HG03565 (cell line): Measurements from ENCODE around the gene MYRFL.
A peak's percentile ranks its signal among the peaks of the same experiment; 100 is the strongest.

Experiments
- ATAC-seq: cut with Tn5 transposase; IDR thresholded peaks from one replicate; pipeline ENCODE4 v1.9.1; 2021; ENCODE audit warnings: mild to moderate bottlenecking, moderate library complexity; ENCODE audit not compliant: unreplicated experiment

Gene MYRFL

GRCh38 chr12:69896653-69897381 is 71.8 kb downstream of the MYRFL start:
- ATAC-seq = no peak

- ATAC-seq = no peak
Observed at GRCh38 chr12:69897744-69898143, 72.7 kb downstream of the MYRFL start.

GRCh38 chr12:69898236-69898635 is 73.2 kb downstream of the MYRFL start:
- no peak for ATAC-seq

- peak; percentile 65 for ATAC-seq
Observed at GRCh38 chr12:69900720-69901131, 75.7 kb downstream of the MYRFL start.

GRCh38 chr12:69901221-69901905 is 76.3 kb downstream of the MYRFL start:
- no peak for ATAC-seq

- ATAC-seq = no peak
Observed at GRCh38 chr12:69903548-69903947, 78.5 kb downstream of the MYRFL start.

- no peak for ATAC-seq
Observed at GRCh38 chr12:69904777-69905176, 79.8 kb downstream of the MYRFL start.

- no peak for ATAC-seq
Observed at GRCh38 chr12:69905801-69906200, 80.8 kb downstream of the MYRFL start.

GRCh38 chr12:69906411-69907216 is 81.6 kb downstream of the MYRFL start:
- peak; percentile 90 for ATAC-seq

- no peak for ATAC-seq
Observed at GRCh38 chr12:69908203-69908602, 83.2 kb downstream of the MYRFL start.

GRCh38 chr12:69910694-69911093 is 85.7 kb downstream of the MYRFL start:
- ATAC-seq = no peak

- ATAC-seq = no peak
Observed at GRCh38 chr12:69913526-69913925, 88.5 kb downstream of the MYRFL start.

- ATAC-seq = no peak
Observed at GRCh38 chr12:69915964-69916363, 90.9 kb downstream of the MYRFL start.

- no peak for ATAC-seq
Observed at GRCh38 chr12:69916544-69917235, 91.7 kb downstream of the MYRFL start.

- no peak for ATAC-seq
Observed at GRCh38 chr12:69918287-69918686, 93.3 kb downstream of the MYRFL start.

- ATAC-seq = no peak
Observed at GRCh38 chr12:69919495-69919894, 94.5 kb downstream of the MYRFL start.

- ATAC-seq = no peak
Observed at GRCh38 chr12:69921831-69922230, 96.8 kb downstream of the MYRFL start.

GRCh38 chr12:69922999-69923398 is 98.0 kb downstream of the MYRFL start:
- peak; percentile 47 for ATAC-seq

GRCh38 chr12:69925291-69925690 is 100.3 kb downstream of the MYRFL start:
- no peak for ATAC-seq

GRCh38 chr12:69927164-69927563 is 102.1 kb downstream of the MYRFL start:
- ATAC-seq = no peak

GRCh38 chr12:69929125-69929524 is 104.1 kb downstream of the MYRFL start:
- ATAC-seq = no peak
